Right atrium auricular region (tissue), 2 donors: Measurements from ENCODE around the gene DYNC2I2. TPM values are rescaled to one million over a fixed set of nuclear protein-coding genes. Genes with fewer than 3 reads are reported as not detected.

Experiments used
- DNase-seq: peaks from one replicate; pipeline ENCODE4 v3.0.0-alpha.2; 2019; ENCODE audit warnings: low spot score
- H3K27ac ChIP-seq, 2 donors: fragments of 200-600 bp; sonication (generic); 1 replicate in 1 of 2; 2 replicates in 1 of 2; pipeline ENCODE4 v1.5.1; 2016 to 2019
- H3K27me3 ChIP-seq, 2 donors: fragments of 200-600 bp; sonication (generic); one replicate each; pipeline versions ENCODE4 v1.5.1 to v1.6.0; 2017 to 2019
- H3K36me3 ChIP-seq: fragments of 200-600 bp; sonication (generic); one replicate; pipeline ENCODE4 v1.5.1; 2016
- H3K4me1 ChIP-seq, 2 donors: fragments of 200-600 bp; sonication (generic); one replicate each; pipeline versions ENCODE4 v1.5.1 to v1.6.0; 2017 to 2019
- H3K4me3 ChIP-seq, 2 donors: fragments of 200-600 bp; sonication (generic); 1 replicate in 1 of 2; 2 replicates in 1 of 2; pipeline ENCODE4 v1.5.1; 2017 to 2019; ENCODE audit warnings: mild to moderate bottlenecking in 1 of 2, moderate library complexity in 1 of 2
- H3K9me3 ChIP-seq, 2 donors: fragments of 200-600 bp; sonication (generic); one replicate each; pipeline ENCODE4 v1.5.1; 2019
- total RNA-seq, 2 donors: library from RNA; depleted of rRNA; stranded (reverse); fragments of >200 nt; gene quantifications; one replicate each; pipeline ENCODE4 v1.1.0, GENCODE V29; 2016
- TF ChIP-seq, protein P1 (sequence below), 2 donors: fragments of 200-600 bp; sonication (generic); IDR thresholded peaks; one replicate each; pipeline ENCODE4 v1.5.1; 2019; ENCODE audit warnings: antibody characterized with exemption in 2 of 2

DYNC2I2 gene
- total RNA-seq, 2 donors from 2014 or later = 23.1 to 33.1 TPM

DNA sequence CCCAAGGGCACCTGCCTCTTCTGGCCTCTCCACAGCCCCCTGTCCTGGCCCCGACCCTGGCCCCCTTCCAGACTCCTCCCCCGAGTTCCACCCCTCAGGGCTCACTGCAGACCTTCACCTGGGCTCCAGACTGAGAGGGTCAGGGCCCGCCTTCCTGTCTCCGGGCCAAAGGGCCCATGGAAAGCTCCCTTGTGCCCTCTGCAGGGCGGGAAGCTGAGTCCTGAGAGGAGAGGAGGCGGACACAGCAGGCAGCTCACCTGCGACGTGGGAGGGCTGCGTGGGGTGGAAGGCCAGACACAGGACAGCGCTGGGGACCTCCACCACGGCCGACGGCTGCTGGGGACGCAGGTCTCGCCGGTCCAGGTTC, 20.6 kb downstream of the DYNC2I2 start:
- TF ChIP-seq, protein P1, sequence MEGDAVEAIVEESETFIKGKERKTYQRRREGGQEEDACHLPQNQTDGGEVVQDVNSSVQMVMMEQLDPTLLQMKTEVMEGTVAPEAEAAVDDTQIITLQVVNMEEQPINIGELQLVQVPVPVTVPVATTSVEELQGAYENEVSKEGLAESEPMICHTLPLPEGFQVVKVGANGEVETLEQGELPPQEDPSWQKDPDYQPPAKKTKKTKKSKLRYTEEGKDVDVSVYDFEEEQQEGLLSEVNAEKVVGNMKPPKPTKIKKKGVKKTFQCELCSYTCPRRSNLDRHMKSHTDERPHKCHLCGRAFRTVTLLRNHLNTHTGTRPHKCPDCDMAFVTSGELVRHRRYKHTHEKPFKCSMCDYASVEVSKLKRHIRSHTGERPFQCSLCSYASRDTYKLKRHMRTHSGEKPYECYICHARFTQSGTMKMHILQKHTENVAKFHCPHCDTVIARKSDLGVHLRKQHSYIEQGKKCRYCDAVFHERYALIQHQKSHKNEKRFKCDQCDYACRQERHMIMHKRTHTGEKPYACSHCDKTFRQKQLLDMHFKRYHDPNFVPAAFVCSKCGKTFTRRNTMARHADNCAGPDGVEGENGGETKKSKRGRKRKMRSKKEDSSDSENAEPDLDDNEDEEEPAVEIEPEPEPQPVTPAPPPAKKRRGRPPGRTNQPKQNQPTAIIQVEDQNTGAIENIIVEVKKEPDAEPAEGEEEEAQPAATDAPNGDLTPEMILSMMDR (IDR thresholded peaks at IDR 0.05) = peak in 1 of 2 donors; percentile 37
- peaks cover 38% of the 10 kb centered on the region for H3K36me3 ChIP-seq

DNA sequence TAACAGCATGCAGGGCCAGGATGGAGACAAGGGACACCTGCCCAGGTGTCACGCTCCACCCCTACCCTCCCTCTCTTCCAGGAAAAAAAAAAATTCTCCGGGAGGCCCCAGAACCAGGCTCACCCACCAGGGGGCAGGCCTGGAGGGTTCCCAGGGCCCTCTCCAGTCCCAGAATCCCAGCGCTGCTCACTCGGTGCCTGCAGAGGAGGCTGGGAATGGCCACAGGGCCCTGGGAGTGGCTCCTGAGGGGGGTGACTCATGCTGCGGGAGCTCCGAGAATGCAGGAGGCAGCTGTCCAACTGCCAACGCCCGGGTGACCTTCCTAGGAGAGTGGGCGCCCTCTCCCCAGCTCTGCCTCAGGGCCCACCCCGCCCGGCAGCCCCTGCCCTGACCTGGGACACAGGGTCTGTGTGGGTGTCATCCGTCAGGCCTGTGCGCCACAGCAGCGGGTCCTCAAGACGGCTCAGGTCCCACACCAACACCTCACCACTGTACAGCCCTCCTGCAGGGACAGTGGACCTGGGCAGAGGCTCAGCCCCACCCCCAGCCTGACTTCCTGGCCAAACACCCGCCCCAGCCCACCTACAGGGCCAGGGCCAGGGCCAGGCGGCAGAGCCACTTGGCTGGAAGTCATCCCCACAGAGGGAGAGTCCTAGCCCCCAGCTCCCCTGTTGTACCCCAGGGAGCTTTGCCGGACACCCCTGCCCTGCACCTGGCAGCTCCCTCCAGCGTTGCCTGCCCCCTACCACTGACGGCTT, 21.2 kb downstream of the DYNC2I2 start:
- Histone ChIP-seq H3K9me3 (no peaks in the 10 kb centered on the region), H3K36me3 (peaks cover 44% of the 10 kb centered on the region), H3K4me1 (peaks cover 0 to 27% of the 10 kb centered on the region in 2 donors), H3K4me3 (peak overlapping the region; percentile 23), H3K27ac (peak overlapping the region; percentile 85 to 93), H3K27me3 (no peaks in the 10 kb centered on the region)
- peak; percentile 91 for DNase-seq
- TF ChIP-seq, protein P1 (IDR thresholded peaks at IDR 0.05) = peak; percentile 77 to 84

More for the DNA sequence above, 20.6 kb downstream of the DYNC2I2 start:
- Histone ChIP-seq H3K9me3 (no peaks in the 10 kb centered on the region), H3K4me1 (peaks cover 0 to 27% of the 10 kb centered on the region in 2 donors), H3K27ac (peak overlapping the region; percentile 85 to 93), H3K27me3 (no peaks in the 10 kb centered on the region), H3K4me3 (peak overlapping the region; percentile 23)
- DNase-seq = no peak

DNA sequence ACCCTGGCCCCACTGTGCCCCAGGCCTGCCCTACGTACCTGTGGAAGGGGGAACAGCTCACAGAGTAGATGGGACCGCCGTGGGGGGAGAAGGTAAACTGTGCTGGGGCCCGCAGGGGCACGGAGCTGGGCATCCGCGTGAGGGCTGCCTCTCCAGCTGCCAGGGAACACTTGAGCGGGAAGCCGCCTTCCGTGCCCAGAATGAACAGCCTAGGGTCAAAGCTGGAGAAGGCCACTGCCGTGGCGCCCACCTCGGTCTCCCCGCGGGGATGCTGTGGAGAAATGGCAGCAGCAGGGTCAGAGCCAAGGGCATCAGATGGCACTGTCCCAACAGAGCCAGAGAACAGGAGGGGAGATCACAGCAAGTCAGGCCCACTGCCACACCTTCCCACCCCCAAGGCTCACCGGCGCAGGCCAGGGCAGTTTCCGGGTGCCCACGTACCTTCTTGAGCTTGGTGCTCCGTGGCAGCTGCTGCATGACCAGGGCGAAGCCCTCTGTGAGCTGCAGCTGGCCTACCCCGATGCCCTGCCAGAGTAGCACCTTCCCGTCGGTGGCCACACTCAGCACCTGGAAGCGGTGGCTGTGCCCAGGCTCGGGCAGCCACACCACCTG, 21.9 kb downstream of the DYNC2I2 start:
- Histone ChIP-seq H3K4me3 (no peak overlapping the region), H3K27ac (peak overlapping the region; percentile 85 to 93), H3K27me3 (no peaks in the 10 kb centered on the region), H3K36me3 (peaks cover 47% of the 10 kb centered on the region), H3K4me1 (peaks cover 0 to 27% of the 10 kb centered on the region in 2 donors), H3K9me3 (no peaks in the 10 kb centered on the region)
- TF ChIP-seq, protein P1 (IDR thresholded peaks at IDR 0.05) = no peak
- no peak for DNase-seq

DNA sequence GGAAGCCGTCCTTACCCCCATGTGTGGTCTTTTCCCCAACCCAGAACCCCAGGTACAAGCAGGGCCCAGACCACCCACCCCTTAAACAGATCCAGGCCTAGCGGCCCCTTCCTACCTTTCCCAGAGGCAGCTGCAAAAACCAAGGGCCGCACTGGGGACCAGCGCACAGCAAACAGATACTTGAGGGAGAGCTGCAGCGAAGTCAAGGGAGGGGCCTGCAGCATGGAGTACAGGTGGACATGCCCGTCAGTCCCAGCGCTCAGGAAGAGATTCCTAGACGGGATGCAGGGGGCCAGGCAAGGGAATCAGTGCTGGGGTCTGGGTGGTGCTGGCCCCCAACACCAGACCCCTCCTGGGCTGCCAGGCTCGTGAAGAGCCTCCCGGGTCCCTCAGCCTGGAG, 22.5 kb downstream of the DYNC2I2 start:
- no peak for DNase-seq
- TF ChIP-seq, protein P1 (IDR thresholded peaks at IDR 0.05) = no peak
- Histone ChIP-seq H3K27me3 (no peaks in the 10 kb centered on the region), H3K4me1 (peaks cover 0 to 31% of the 10 kb centered on the region in 2 donors), H3K27ac (peak overlapping the region; percentile 85 to 93), H3K36me3 (peaks cover 54% of the 10 kb centered on the region), H3K9me3 (no peaks in the 10 kb centered on the region), H3K4me3 (no peak overlapping the region)

DNA sequence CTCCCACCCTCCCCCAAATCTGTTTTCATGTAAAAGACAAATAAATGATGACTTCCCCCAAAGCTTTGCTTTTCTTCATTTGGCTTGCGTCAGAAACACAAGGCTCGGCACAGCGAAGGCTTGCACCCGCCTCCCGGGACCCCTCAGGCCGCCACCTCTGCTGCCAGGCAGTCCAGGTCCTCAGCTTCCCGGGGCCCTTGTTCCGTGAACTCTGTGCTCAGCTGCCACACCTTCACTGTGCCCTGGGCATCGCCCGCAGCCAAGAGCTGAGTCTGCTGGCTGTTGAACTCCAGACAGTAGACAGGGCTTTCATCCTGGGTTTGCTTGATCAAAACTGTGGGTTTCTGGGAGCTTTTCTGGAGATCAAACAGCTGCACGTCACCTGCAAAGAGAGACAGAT, 23.0 kb downstream of the DYNC2I2 start:
- Histone ChIP-seq H3K4me3 (no peak overlapping the region), H3K27ac (no peak overlapping the region), H3K9me3 (no peaks in the 10 kb centered on the region), H3K4me1 (peaks cover 0 to 36% of the 10 kb centered on the region in 2 donors), H3K27me3 (no peaks in the 10 kb centered on the region), H3K36me3 (peaks cover 59% of the 10 kb centered on the region)
- no peak for DNase-seq
- TF ChIP-seq, protein P1 (IDR thresholded peaks at IDR 0.05) = no peak
